HepG2 (cell line): Measurements from ENCODE around the gene FUZ. TPM values are rescaled to one million over a fixed set of nuclear protein-coding genes. Genes with fewer than 3 reads are reported as not detected.

Source experiments
- ATAC-seq: fragments of 200-7000 bp; cut with Tn5 transposase; 3 replicates; pipeline ENCODE4 v1.9.1; 2020; ENCODE audit warnings: mild to moderate bottlenecking, moderate library complexity
- BruUV-seq: library from RNA; stranded (reverse); fragments of 400-500 nt; replicated peaks from 2 replicates; lab custom pipeline; 2021; lab: Mats Ljungman, UMichigan
- CTCF ChIA-PET: fragments of 300-600 bp; formaldehyde crosslinking; extraction: SDS; loops from one replicate; lab custom pipeline; 2021; ENCODE audit warnings: low total read pairs, inconsistent platforms, low intra/inter-chr PET ratio; lab: Yijun Ruan, JAX
- POLR2A ChIA-PET: fragments of 350-600 bp; sonication (Branson Sonifier 250); formaldehyde crosslinking; loops from one replicate; lab custom pipeline; 2020; ENCODE audit warnings: antibody characterized with exemption, inconsistent platforms; lab: Yijun Ruan, JAX
- DNase-seq: peaks from one replicate; pipeline ENCODE4 v3.0.0-alpha.2; 2015; ENCODE audit warnings: low spot score
- FAIRE-seq: peaks from 3 replicates; lab custom pipeline; 2011; peaks lifted over from hg19 to GRCh38; lab: Jason Lieb, UNC
- H2AFZ ChIP-seq: one replicate; pipeline ENCODE4 v1.6.1; 2011; ENCODE audit warnings: low read length, inconsistent platforms
- H3K27ac ChIP-seq: fragments of 300-600 bp; 3 replicates; pipeline ENCODE4 v1.8.0; 2011; ENCODE audit warnings: mixed run types, mild to moderate bottlenecking, mixed read lengths, low read length, inconsistent platforms; ENCODE audit not compliant: insufficient read depth; ENCODE audit errors: extremely low read length
- H3K27me3 ChIP-seq, 2 experiments: fragments of 200-600 bp in 1 of 2; 2 replicates in 1 of 2; 3 replicates in 1 of 2; pipeline versions ENCODE4 v1.6.0 to v1.8.0; 2011; ENCODE audit warnings: low read length in 2 of 2, mild to moderate bottlenecking in 2 of 2, moderate library complexity in 2 of 2, inconsistent platforms in 1 of 2; ENCODE audit not compliant: insufficient read depth in 2 of 2, control insufficient read depth in 1 of 2
- H3K36me3 ChIP-seq, 2 experiments: fragments of 200-600 bp in 1 of 2; replicated peaks in 1 of 2; 2 replicates in 1 of 2; 3 replicates in 1 of 2; pipeline versions ENCODE4 v1.5.1 to v1.8.0; 2011; ENCODE audit warnings: low read length in 2 of 2, inconsistent platforms in 1 of 2; ENCODE audit not compliant: insufficient read depth in 2 of 2, control insufficient read depth in 1 of 2
- H3K4me1 ChIP-seq: 2 replicates; pipeline ENCODE4 v1.5.1; 2012; ENCODE audit warnings: low read length, inconsistent platforms; ENCODE audit not compliant: insufficient read depth
- H3K4me2 ChIP-seq: 2 replicates; pipeline ENCODE4 v1.6.0; 2011; ENCODE audit warnings: low read depth, low read length, inconsistent platforms
- H3K4me3 ChIP-seq, 3 experiments: fragments of 200-600 bp in 1 of 3; sonication (generic), shearing (Covaris generic) in 1 of 3; replicated peaks in 1 of 3; 2 replicates each; pipeline ENCODE4 v1.5.1; 2011 to 2016; ENCODE audit warnings: low read length in 3 of 3, inconsistent platforms in 2 of 3, low read depth in 2 of 3, mild to moderate bottlenecking in 2 of 3, control low read depth in 1 of 3, mixed read lengths in 1 of 3; ENCODE audit not compliant: insufficient read depth in 1 of 3
- H3K79me2 ChIP-seq: one replicate; pipeline ENCODE4 v1.6.1; 2011; ENCODE audit warnings: low read length, inconsistent platforms; ENCODE audit not compliant: insufficient read depth
- H3K9ac ChIP-seq: 2 replicates; pipeline ENCODE4 v1.6.0; 2011; ENCODE audit warnings: mild to moderate bottlenecking, low read depth, low read length, inconsistent platforms; ENCODE audit not compliant: insufficient read depth
- H3K9me3 ChIP-seq: 2 replicates; pipeline ENCODE4 v1.5.1; 2012; ENCODE audit warnings: mild to moderate bottlenecking, low read length
- H4K20me1 ChIP-seq: 2 replicates; pipeline ENCODE4 v1.6.0; 2011; ENCODE audit warnings: inconsistent platforms, mild to moderate bottlenecking, low read length, moderate library complexity; ENCODE audit not compliant: insufficient read depth
- GABPB1 ChIP-seq: IDR thresholded peaks from 2 replicates; pipeline ENCODE4 v1.6.1; 2016; ENCODE audit warnings: mild to moderate bottlenecking, missing genetic modification reagents, moderate library complexity, missing compliant biosample characterization
- HOXA5 ChIP-seq: sonication (generic); formaldehyde crosslinking; IDR thresholded peaks from 2 replicates; pipeline ENCODE4 v1.4.0; 2020; ENCODE audit warnings: missing genetic modification reagents
- MAFG ChIP-seq: sonication (generic); formaldehyde crosslinking; IDR thresholded peaks from 2 replicates; pipeline ENCODE4 v1.5.1; 2020; ENCODE audit warnings: mild to moderate bottlenecking, missing genetic modification reagents
- NCOA5 ChIP-seq: sonication (generic); formaldehyde crosslinking; IDR thresholded peaks from 2 replicates; pipeline ENCODE4 v1.4.0; 2020; ENCODE audit warnings: missing genetic modification reagents
- NFYC ChIP-seq: IDR thresholded peaks from 2 replicates; pipeline ENCODE4 v1.6.1; 2016; ENCODE audit warnings: missing genetic modification reagents, missing compliant biosample characterization
- SAP130 ChIP-seq: IDR thresholded peaks from 2 replicates; pipeline ENCODE4 v1.6.1; 2016; ENCODE audit warnings: low read depth
- ZNF558 ChIP-seq: sonication (generic); formaldehyde crosslinking; IDR thresholded peaks from 2 replicates; pipeline ENCODE4 v1.9.0; 2022; ENCODE audit warnings: mild to moderate bottlenecking, missing genetic modification reagents, borderline replicate concordance
- WGBS: methylation state at CpG from one replicate; pipeline ENCODE4 v1.1.6; 2017; ENCODE audit warnings: low lambda C conversion rate; 5-methylcytosine and 5-hydroxymethylcytosine counted together
- in situ Hi-C: cut with HindIII; loops from 2 replicates; pipeline ENCODE4 v1.10.0; 2017; ENCODE audit warnings: low pct_unique_long_range_greater_than_20kb; ENCODE audit not compliant: extremely low pct_ligation_motif_present
- intact Hi-C: fragments of 100-400 bp; cut with micrococcal nuclease; formaldehyde crosslinking; loops from one replicate; pipeline ENCODE4 v1.10.0; 2022; ENCODE audit not compliant: unreplicated experiment
- polyA plus RNA-seq, 8 experiments: library from polyadenylated mRNA; depleted of rRNA in 3 of 8; stranded (reverse) in 7 of 8; unstranded in 1 of 8; fragments of >200 nt; fragmentation: Illumina TruSeq in 4 of 8; extraction: Trizol in 4 of 8; gene quantifications; 2 replicates each; pipeline versions ENCODE4 v1.2.1 to v1.2.3, GENCODE V29; 2011 to 2016; ENCODE audit warnings: low read depth in 4 of 8, missing spikeins in 1 of 8, mixed read lengths in 1 of 8; ENCODE audit not compliant: insufficient read depth in 1 of 8
- total RNA-seq, 5 experiments: library from RNA; depleted of rRNA; stranded (reverse); fragments of >200 nt; fragmentation: Illumina TruSeq; extraction: Trizol; gene quantifications; 2 replicates each; pipeline ENCODE4 v1.2.3, GENCODE V29; 2016; ENCODE audit warnings: low read depth in 1 of 5
- TF ChIP-seq, protein P1 (sequence below): sonication (generic); formaldehyde crosslinking; IDR thresholded peaks from 2 replicates; pipeline ENCODE4 v1.4.0; 2020; ENCODE audit warnings: missing genetic modification reagents
- TF ChIP-seq, protein P2 (sequence below): sonication (generic); formaldehyde crosslinking; IDR thresholded peaks from 2 replicates; pipeline ENCODE4 v1.4.0; 2020; ENCODE audit warnings: missing genetic modification reagents

FUZ gene
- total and polyA plus RNA-seq, 2 of the 13 experiments (the other 11 are each of a cell fraction or from before 2014, with no cell fraction given) = 0.08 TPM; not detected in 1

DNA sequence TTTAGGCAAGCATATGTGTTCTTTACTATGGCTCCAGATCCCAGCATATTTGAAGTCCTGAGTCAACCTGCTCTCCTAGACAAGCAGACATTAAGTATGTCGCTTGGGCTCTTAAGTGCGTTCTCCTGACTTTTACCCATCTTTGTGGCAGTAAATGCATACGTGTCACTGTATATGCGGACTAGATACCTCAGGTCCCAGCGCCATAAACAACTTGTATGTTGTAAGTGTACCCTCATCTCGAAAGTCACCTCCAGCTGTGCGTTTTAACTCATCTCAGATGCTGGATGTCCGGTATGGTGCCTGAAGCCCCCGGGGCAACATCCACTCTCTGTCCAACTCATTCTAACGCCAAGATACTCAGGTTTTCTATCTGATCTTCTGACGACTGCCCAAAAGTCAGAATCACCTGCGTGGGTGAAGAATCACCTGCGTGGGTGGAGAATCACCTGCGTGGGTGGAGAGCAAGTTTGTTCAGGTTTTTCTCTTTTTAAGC, 39.6 kb upstream of the FUZ start:
- ATAC-seq = no peak
- in situ Hi-C loops = no loop called here
- Histone ChIP-seq H3K27ac (no peak overlapping the region), H3K9ac (peak overlapping the region; percentile 57), H3K79me2 (peaks cover 24% of the 10 kb centered on the region), H2AFZ (no peak overlapping the region), H3K4me3 (peak overlapping the region; percentile 89 to 93 (median 90)), H3K9me3 (no peaks in the 10 kb centered on the region), H4K20me1 (peaks cover 23% of the 10 kb centered on the region), H3K4me1 (peaks cover 30% of the 10 kb centered on the region), H3K27me3 (no peaks in the 10 kb centered on the region; a peak in 1 of 5 replicates), H3K4me2 (peak overlapping the region; percentile 89), H3K36me3 (peaks cover 25 to 36% of the 10 kb centered on the region in 2 experiments; a peak in 4 of 5 replicates)
- ChIA-PET POLR2A (interaction anchor here (0.6 to 3.1 kb wide), 3 partner anchors 9 to 17 kb away, joined by 3 to 29 read pairs (median 24); no protein-coding TSS in a partner anchor), CTCF (no interaction called here)
- TSS peak; percentile 70 for BruUV-seq
- WGBS = 78% methylated on average over 14 of the region's 14 CpGs
- intact Hi-C loops = no loop called here
- peak; percentile 4 for FAIRE-seq
- no peak for DNase-seq
- TF ChIP-seq NCOA5 (CRISPR knock-in tag) = no peak
- TF ChIP-seq HOXA5 (CRISPR knock-in tag) = no peak
- TF ChIP-seq ZNF558 = no peak

DNA sequence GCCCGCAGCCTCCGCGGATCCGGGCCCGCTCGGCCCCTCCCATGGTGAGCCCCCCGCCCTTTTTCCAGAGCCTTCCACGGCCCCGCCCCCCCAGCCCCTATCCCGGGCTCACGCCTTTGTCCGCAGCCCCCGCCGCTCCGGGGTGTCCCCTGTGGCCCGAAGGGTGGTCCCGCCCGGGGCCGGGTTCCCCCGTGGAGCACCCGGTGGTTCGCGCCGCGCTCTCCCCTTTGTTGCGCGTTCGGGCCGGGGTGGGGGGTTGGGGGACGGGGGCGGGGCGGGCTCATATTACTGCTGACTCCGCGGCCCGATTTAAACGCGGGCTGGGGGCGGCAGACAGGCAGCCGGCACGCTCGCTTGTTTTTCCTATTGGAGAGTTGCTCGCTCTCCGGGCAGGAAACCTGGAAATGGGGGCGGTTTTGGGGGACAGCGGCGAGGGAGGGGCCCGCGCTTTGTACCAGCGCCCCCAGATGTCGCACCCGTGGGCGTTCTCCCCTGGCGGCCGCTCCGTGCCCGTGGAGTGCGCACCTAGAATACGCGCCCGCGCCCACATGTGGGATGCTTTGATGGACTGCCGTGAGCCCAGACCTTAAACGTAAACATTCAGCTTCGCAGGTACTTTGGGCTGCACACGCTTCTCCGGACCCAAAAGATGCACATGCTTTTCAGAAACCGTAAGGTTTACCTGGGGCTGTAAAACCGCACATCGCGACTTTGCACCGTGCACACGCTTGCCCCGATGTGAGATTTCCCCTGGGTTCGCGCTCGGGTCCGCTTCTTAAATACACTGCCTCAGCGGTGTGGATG, 38.6 kb upstream of the FUZ start:
- H3K27me3 ChIP-seq = no peaks in the 10 kb centered on the region; a peak in 1 of 5 replicates
- BruUV-seq = no TSS peak
- H3K27ac ChIP-seq = peak overlapping the region; percentile 100
- H3K9ac ChIP-seq = peak overlapping the region; percentile 96
- CTCF ChIA-PET = no interaction called here
- 6% methylated on average over 8 of the region's 78 CpGs for WGBS
- H3K4me3 ChIP-seq = peak overlapping the region; percentile 89 to 93 (median 90)
- FAIRE-seq = no peak
- POLR2A ChIA-PET = interaction anchor here (0.6 to 3.1 kb wide), 8 partner anchors 13 to 166 kb away, joined by 3 to 29 read pairs (median 12); partner anchors contain the start of genes AKT1S1, ATF5, NUP62 and PNKP
- H3K36me3 ChIP-seq = peaks cover 21 to 26% of the 10 kb centered on the region in 2 experiments; a peak in 4 of 5 replicates
- in situ Hi-C loops (no loop called here), intact Hi-C loops (no loop called here)
- peaks cover 30% of the 10 kb centered on the region for H3K4me1 ChIP-seq
- H2AFZ ChIP-seq = no peak overlapping the region
- peak overlapping the region; percentile 89 for H3K4me2 ChIP-seq
- DNase-seq = no peak
- ATAC-seq = no peak
- H3K79me2 ChIP-seq = peaks cover 24% of the 10 kb centered on the region
- peaks cover 23% of the 10 kb centered on the region for H4K20me1 ChIP-seq
- no peaks in the 10 kb centered on the region for H3K9me3 ChIP-seq
- TF ChIP-seq SAP130 (CRISPR knock-in tag) (peak; percentile 41; the same call in 1 of the 2 replicates), NFYC (CRISPR knock-in tag) (no peak), MAFG (no peak), GABPB1 (CRISPR knock-in tag) (0 out of 2 replicates have a peak, but pooled peaks have one; percentile 11)
- TF ChIP-seq, protein P1, sequence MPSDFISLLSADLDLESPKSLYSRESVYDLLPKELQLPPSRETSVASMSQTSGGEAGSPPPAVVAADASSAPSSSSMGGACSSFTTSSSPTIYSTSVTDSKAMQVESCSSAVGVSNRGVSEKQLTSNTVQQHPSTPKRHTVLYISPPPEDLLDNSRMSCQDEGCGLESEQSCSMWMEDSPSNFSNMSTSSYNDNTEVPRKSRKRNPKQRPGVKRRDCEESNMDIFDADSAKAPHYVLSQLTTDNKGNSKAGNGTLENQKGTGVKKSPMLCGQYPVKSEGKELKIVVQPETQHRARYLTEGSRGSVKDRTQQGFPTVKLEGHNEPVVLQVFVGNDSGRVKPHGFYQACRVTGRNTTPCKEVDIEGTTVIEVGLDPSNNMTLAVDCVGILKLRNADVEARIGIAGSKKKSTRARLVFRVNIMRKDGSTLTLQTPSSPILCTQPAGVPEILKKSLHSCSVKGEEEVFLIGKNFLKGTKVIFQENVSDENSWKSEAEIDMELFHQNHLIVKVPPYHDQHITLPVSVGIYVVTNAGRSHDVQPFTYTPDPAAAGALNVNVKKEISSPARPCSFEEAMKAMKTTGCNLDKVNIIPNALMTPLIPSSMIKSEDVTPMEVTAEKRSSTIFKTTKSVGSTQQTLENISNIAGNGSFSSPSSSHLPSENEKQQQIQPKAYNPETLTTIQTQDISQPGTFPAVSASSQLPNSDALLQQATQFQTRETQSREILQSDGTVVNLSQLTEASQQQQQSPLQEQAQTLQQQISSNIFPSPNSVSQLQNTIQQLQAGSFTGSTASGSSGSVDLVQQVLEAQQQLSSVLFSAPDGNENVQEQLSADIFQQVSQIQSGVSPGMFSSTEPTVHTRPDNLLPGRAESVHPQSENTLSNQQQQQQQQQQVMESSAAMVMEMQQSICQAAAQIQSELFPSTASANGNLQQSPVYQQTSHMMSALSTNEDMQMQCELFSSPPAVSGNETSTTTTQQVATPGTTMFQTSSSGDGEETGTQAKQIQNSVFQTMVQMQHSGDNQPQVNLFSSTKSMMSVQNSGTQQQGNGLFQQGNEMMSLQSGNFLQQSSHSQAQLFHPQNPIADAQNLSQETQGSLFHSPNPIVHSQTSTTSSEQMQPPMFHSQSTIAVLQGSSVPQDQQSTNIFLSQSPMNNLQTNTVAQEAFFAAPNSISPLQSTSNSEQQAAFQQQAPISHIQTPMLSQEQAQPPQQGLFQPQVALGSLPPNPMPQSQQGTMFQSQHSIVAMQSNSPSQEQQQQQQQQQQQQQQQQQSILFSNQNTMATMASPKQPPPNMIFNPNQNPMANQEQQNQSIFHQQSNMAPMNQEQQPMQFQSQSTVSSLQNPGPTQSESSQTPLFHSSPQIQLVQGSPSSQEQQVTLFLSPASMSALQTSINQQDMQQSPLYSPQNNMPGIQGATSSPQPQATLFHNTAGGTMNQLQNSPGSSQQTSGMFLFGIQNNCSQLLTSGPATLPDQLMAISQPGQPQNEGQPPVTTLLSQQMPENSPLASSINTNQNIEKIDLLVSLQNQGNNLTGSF (CRISPR knock-in tag) = 0 out of 2 replicates have a peak, but pooled peaks have one; percentile 31
- TF ChIP-seq, protein P2, sequence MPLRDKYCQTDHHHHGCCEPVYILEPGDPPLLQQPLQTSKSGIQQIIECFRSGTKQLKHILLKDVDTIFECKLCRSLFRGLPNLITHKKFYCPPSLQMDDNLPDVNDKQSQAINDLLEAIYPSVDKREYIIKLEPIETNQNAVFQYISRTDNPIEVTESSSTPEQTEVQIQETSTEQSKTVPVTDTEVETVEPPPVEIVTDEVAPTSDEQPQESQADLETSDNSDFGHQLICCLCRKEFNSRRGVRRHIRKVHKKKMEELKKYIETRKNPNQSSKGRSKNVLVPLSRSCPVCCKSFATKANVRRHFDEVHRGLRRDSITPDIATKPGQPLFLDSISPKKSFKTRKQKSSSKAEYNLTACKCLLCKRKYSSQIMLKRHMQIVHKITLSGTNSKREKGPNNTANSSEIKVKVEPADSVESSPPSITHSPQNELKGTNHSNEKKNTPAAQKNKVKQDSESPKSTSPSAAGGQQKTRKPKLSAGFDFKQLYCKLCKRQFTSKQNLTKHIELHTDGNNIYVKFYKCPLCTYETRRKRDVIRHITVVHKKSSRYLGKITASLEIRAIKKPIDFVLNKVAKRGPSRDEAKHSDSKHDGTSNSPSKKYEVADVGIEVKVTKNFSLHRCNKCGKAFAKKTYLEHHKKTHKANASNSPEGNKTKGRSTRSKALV (CRISPR knock-in tag) = 0 out of 2 replicates have a peak, but pooled peaks have one; percentile 18
